A204.1 (cell line): ENCODE measurements around the gene DCUN1D1.

ENCODE experiments used
- FAIRE-seq: peaks from 2 replicates; lab custom pipeline; 2012; peaks lifted over from hg19 to GRCh38; lab: Jason Lieb, UNC

Gene DCUN1D1

GRCh38 chr3:182889948-182890629, 90.2 kb downstream of the DCUN1D1 start:
- no peak for FAIRE-seq
